Cardiac muscle cell (in vitro differentiated cells and primary cell): ENCODE data around the gene ENTPD6. TPM values are rescaled to one million over a fixed set of nuclear protein-coding genes. Genes with fewer than 3 reads are reported as not detected.

Source experiments
- DNase-seq, 2 donors: peaks; one replicate each; pipeline versions ENCODE4 v3.0.0 to v3.0.0-alpha.2; 2010 to 2017; ENCODE audit warnings: low read depth in 1 of 2, low spot score in 1 of 2
- H3K27ac ChIP-seq: fragments of 200-600 bp; sonication (generic); 2 replicates; pipeline ENCODE4 v1.5.1; 2016
- H3K27me3 ChIP-seq: fragments of 200-600 bp; sonication (generic); 2 replicates; pipeline ENCODE4 v1.6.0; 2016; ENCODE audit warnings: control low read depth
- H3K36me3 ChIP-seq: fragments of 200-600 bp; sonication (generic); 2 replicates; pipeline ENCODE4 v1.5.1; 2016; ENCODE audit warnings: control low read depth
- H3K4me1 ChIP-seq: fragments of 200-600 bp; sonication (generic); 2 replicates; pipeline ENCODE4 v1.8.1; 2017; ENCODE audit warnings: low read depth, mild to moderate bottlenecking, mixed run types
- H3K4me3 ChIP-seq: fragments of 200-600 bp; sonication (generic); 2 replicates; pipeline ENCODE4 v1.5.1; 2016; ENCODE audit warnings: mild to moderate bottlenecking
- H3K9me3 ChIP-seq: fragments of 200-600 bp; sonication (generic); 2 replicates; pipeline ENCODE4 v1.5.1; 2017; ENCODE audit warnings: low read depth, mild to moderate bottlenecking, control low read depth
- CTCF ChIP-seq: IDR thresholded peaks from 2 replicates; pipeline ENCODE4 v1.5.1; 2012; ENCODE audit warnings: low read depth, mild to moderate bottlenecking, low read length
- polyA plus RNA-seq: library from polyadenylated mRNA; unstranded; fragments of >200 nt; fragmentation: Nextera tagmentation; extraction: Ambion mirVana; gene quantifications from 2 replicates; pipeline ENCODE4 v1.2.1, GENCODE V29; 2016
- total RNA-seq: library from RNA; depleted of rRNA; stranded (reverse); fragments of >200 nt; gene quantifications from 2 replicates; pipeline ENCODE4 v1.2.3, GENCODE V29; 2016

The ENTPD6 gene
- total and polyA plus RNA-seq, 2 experiments from 2014 or later, result 95.7 to 107 TPM

- DNase-seq, result no peak
- no peaks in the 10 kb centered on the region for H3K9me3 ChIP-seq
- no peak overlapping the region for H3K4me3 ChIP-seq
- H3K4me1 ChIP-seq, result no peaks in the 10 kb centered on the region
- TF ChIP-seq CTCF, result no peak
- no peak overlapping the region for H3K27ac ChIP-seq
- H3K36me3 ChIP-seq, result peaks cover 28% of the 10 kb centered on the region
- H3K27me3 ChIP-seq, result no peaks in the 10 kb centered on the region
Measured at GRCh38 chr20:25212242-25212641, 16.7 kb downstream of the ENTPD6 start.

- H3K4me1 ChIP-seq, result no peaks in the 10 kb centered on the region
- no peaks in the 10 kb centered on the region for H3K9me3 ChIP-seq
- no peak overlapping the region for H3K4me3 ChIP-seq
- no peaks in the 10 kb centered on the region for H3K27me3 ChIP-seq
- no peak for TF ChIP-seq CTCF
- no peak overlapping the region for H3K27ac ChIP-seq
- DNase-seq, result no peak
- peaks cover 30% of the 10 kb centered on the region for H3K36me3 ChIP-seq
Measured at GRCh38 chr20:25213566-25214425, 18.3 kb downstream of the ENTPD6 start.

- H3K4me1 ChIP-seq, result no peaks in the 10 kb centered on the region
- no peak for TF ChIP-seq CTCF
- H3K27me3 ChIP-seq, result no peaks in the 10 kb centered on the region
- H3K36me3 ChIP-seq, result peaks cover 30% of the 10 kb centered on the region
- no peak for DNase-seq
- no peak overlapping the region for H3K4me3 ChIP-seq
- H3K9me3 ChIP-seq, result no peaks in the 10 kb centered on the region
- no peak overlapping the region for H3K27ac ChIP-seq
Measured at GRCh38 chr20:25214426-25214790, 18.9 kb downstream of the ENTPD6 start.

- DNase-seq, result no peak
- Histone ChIP-seq H3K27ac (no peak overlapping the region), H3K4me1 (no peaks in the 10 kb centered on the region), H3K36me3 (peaks cover 30% of the 10 kb centered on the region), H3K9me3 (no peaks in the 10 kb centered on the region), H3K4me3 (no peak overlapping the region), H3K27me3 (no peaks in the 10 kb centered on the region)
- TF ChIP-seq CTCF, result no peak
Measured at GRCh38 chr20:25214819-25215218, 19.3 kb downstream of the ENTPD6 start.

GRCh38 chr20:25215521-25215920 is 20.0 kb downstream of the ENTPD6 start:
- no peak for DNase-seq
- no peaks in the 10 kb centered on the region for H3K4me1 ChIP-seq
- no peaks in the 10 kb centered on the region for H3K9me3 ChIP-seq
- H3K36me3 ChIP-seq, result peaks cover 28% of the 10 kb centered on the region
- H3K4me3 ChIP-seq, result no peak overlapping the region
- TF ChIP-seq CTCF, result no peak
- H3K27me3 ChIP-seq, result no peaks in the 10 kb centered on the region
- H3K27ac ChIP-seq, result no peak overlapping the region
